NCI-H2227 (cell line): ENCODE results near the gene SSU72.
"Not testable (repeated sequence)": the region's sequence is repeated elsewhere in the genome, so short reads cannot be mapped to it uniquely, and the experiment has no call there.

Experiments
- DNase-seq: peaks from one replicate; lab custom pipeline; 2025; ENCODE audit not compliant: unreplicated experiment; lab: John Stamatoyannopoulos, UW

SSU72 gene

DNA sequence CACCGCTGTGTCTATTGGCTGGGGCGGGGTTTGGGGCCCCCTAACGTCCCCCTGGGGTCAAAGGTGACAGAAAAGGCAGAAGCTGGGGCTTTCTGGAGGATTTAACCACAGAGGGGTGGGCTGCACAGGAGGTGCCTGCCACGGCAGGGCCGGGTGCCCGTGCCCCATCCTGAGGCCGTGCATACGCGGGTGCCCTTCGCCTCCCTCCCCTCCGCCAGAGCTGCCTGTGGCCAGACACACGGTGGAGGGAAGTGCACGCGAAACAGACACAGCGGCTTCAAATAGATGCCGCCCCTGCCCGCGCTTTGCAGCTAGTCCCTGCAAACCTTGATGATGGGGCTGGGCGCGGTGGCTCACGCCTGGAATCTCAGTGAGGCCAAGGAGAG lies 65.2 kb downstream of the SSU72 start:
- DNase-seq, result not testable (repeated sequence)

- DNase-seq, result not testable (repeated sequence)
Measured at GRCh38 chr1:1508775-1509464, 65.7 kb downstream of the SSU72 start.

DNA sequence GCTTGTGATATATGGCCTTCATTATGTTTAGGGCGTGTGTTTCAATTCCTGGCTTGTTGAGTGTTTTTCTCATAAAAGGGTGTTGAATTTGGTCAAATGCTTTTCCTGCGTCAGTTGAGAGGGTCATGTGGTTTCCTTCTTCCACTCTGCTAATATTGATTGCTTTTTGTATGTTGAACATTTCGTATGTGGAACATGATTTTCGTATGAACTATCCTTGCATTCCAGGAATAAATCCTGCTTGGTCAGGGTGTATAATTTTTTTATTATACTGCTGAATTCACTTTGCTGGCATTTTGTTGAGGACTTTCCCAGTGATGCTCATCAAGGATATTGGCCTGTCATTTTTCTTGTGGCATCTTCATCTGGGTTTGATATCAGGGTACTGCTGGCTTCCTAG lies 67.4 kb downstream of the SSU72 start:
- no peak for DNase-seq

DNA sequence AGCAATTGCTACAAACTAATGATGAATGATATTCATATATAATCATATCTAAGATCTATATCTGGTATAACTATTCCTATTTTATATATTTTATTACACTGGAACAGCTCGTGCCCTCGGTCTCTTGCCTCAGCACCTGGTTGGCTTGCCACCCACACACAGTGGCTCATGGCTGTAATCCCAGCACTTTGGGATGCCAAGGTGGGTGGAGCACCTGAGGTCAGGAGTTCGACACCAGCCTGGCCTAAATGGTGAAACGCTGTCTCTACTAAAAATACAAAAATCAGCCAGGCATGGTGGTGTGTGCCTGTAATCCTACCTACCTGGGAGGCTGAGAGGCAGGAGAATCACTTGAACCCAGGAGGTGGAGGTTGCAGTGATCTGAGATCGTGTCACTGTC lies 68.9 kb downstream of the SSU72 start:
- DNase-seq, result not testable (repeated sequence)

GRCh38 chr1:1505366-1505798 lies 69.3 kb downstream of the SSU72 start:
- DNase-seq, result not testable (repeated sequence)

GRCh38 chr1:1504777-1505365 lies 69.8 kb downstream of the SSU72 start:
- peak; percentile 28 for DNase-seq

GRCh38 chr1:1495461-1495975 lies 79.1 kb downstream of the SSU72 start:
- not testable (repeated sequence) for DNase-seq

- DNase-seq, result not testable (repeated sequence)
Measured at GRCh38 chr1:1494311-1494710, 80.4 kb downstream of the SSU72 start.
